CD4-positive, alpha-beta memory T cell (primary cell): Measurements from ENCODE around the gene PODXL. TPM values are rescaled to one million over a fixed set of nuclear protein-coding genes. Genes with fewer than 3 reads are reported as not detected.

ENCODE experiments used
- CTCF ChIA-PET: fragments of 350-600 bp; sonication (Branson Sonifier 250); formaldehyde crosslinking; loops from one replicate; lab custom pipeline; 2021; ENCODE audit warnings: inconsistent platforms; ENCODE audit not compliant: partially characterized antibody; lab: Charles Lee
- POLR2A ChIA-PET: fragments of 350-600 bp; sonication (Branson Sonifier 250); formaldehyde crosslinking; loops from one replicate; lab custom pipeline; 2021; ENCODE audit not compliant: partially characterized antibody; lab: Charles Lee
- DNase-seq, 5 donors: peaks; one replicate each; pipeline versions ENCODE4 v3.0.0 to v3.0.0-alpha.2; 2020 to 2022; ENCODE audit warnings: mixed read lengths in 1 of 5
- H3K27ac ChIP-seq: one replicate; pipeline ENCODE4 v1.7.0; 2013; ENCODE audit warnings: low read depth, low read length
- H3K27me3 ChIP-seq: 2 replicates; pipeline ENCODE4 v1.7.0; 2013; ENCODE audit warnings: mild to moderate bottlenecking, low read length, moderate library complexity; ENCODE audit not compliant: insufficient read depth
- H3K36me3 ChIP-seq: 2 replicates; pipeline ENCODE4 v1.7.0; 2013; ENCODE audit warnings: mild to moderate bottlenecking, low read length, moderate library complexity; ENCODE audit not compliant: insufficient read depth
- H3K4me1 ChIP-seq: 2 replicates; pipeline ENCODE4 v1.7.0; 2013; ENCODE audit warnings: mild to moderate bottlenecking, low read length, moderate library complexity; ENCODE audit not compliant: insufficient read depth
- H3K4me3 ChIP-seq, 2 donors: one replicate each; pipeline ENCODE4 v1.7.0; 2013; ENCODE audit warnings: low read length in 2 of 2, mild to moderate bottlenecking in 1 of 2
- H3K9me3 ChIP-seq, 2 donors: one replicate each; pipeline ENCODE4 v1.7.0; 2013; ENCODE audit warnings: low read length in 2 of 2, control low read depth in 1 of 2; ENCODE audit not compliant: control insufficient read depth in 1 of 2
- H3K27ac Mint-ChIP-seq, 7 donors: one replicate each; pipeline ENCODE4 v1.8.0; 2020 to 2021; ENCODE audit warnings: mixed read lengths in 7 of 7, mild to moderate bottlenecking in 6 of 7, inconsistent platforms in 3 of 7, moderate library complexity in 3 of 7
- H3K27me3 Mint-ChIP-seq, 2 donors: one replicate each; pipeline ENCODE4 v1.8.0; 2020 to 2021; ENCODE audit warnings: mixed read lengths in 2 of 2
- H3K36me3 Mint-ChIP-seq, 2 donors: one replicate each; pipeline ENCODE4 v1.8.0; 2020 to 2021; ENCODE audit warnings: mixed read lengths in 2 of 2, inconsistent platforms in 1 of 2, mild to moderate bottlenecking in 1 of 2
- H3K4me1 Mint-ChIP-seq, 4 donors: one replicate each; pipeline ENCODE4 v1.8.0; 2020 to 2021; ENCODE audit warnings: mixed read lengths in 4 of 4, mild to moderate bottlenecking in 1 of 4
- H3K4me3 Mint-ChIP-seq, 8 donors: one replicate each; pipeline ENCODE4 v1.8.0; 2020 to 2021; ENCODE audit warnings: mixed read lengths in 8 of 8, mild to moderate bottlenecking in 7 of 8, moderate library complexity in 6 of 8, inconsistent platforms in 3 of 8
- H3K9me3 Mint-ChIP-seq, 8 donors: one replicate each; pipeline ENCODE4 v1.8.0; 2020 to 2021; ENCODE audit warnings: mixed read lengths in 8 of 8, mild to moderate bottlenecking in 5 of 8, inconsistent platforms in 3 of 8, moderate library complexity in 1 of 8
- intact Hi-C: fragments of 100-400 bp; cut with micrococcal nuclease; formaldehyde crosslinking; loops from one replicate; pipeline ENCODE4 v1.15.1; 2023
- polyA plus RNA-seq, 2 donors: library from polyadenylated mRNA; unstranded; fragments of 300-500 nt; fragmentation: Illumina TruSeq; gene quantifications; one replicate each; pipeline ENCODE4 v1.2.3, GENCODE V29; 2021
- total RNA-seq, 2 experiments: library from RNA; stranded (reverse); gene quantifications; one replicate each; pipeline ENCODE4 v1.2.3, GENCODE V29; 2021

PODXL gene
- total and polyA plus RNA-seq, 4 experiments from 2014 or later, result 0.47 to 1.3 (median 1.2) TPM

- no peak overlapping the region for H3K27ac ChIP-seq
- ChIA-PET CTCF (interaction anchor here (1.2 kb wide), 1 partner anchor 100 kb away, joined by 3 read pairs; no protein-coding TSS in a partner anchor), POLR2A (no interaction called here)
- peaks cover 25% of the 10 kb centered on the region for H3K4me1 ChIP-seq
- H3K9me3 ChIP-seq, result no peaks in the 10 kb centered on the region
- Mint-ChIP-seq H3K27me3 (peaks cover 9 to 24% of the 10 kb centered on the region in 2 donors), H3K9me3 (no peaks in the 10 kb centered on the region), H3K4me3 (peak overlapping the region; percentile 73 to 91 (median 83)), H3K4me1 (peaks cover 12 to 24% (median 18%) of the 10 kb centered on the region in 4 donors), H3K27ac (no peak overlapping the region), H3K36me3 (no peaks in the 10 kb centered on the region)
- H3K36me3 ChIP-seq, result no peaks in the 10 kb centered on the region
- intact Hi-C loops, result no loop called here
- no peak for DNase-seq
- H3K4me3 ChIP-seq, result peak overlapping the region in 1 of 2 donors; percentile 50
- peaks cover 30% of the 10 kb centered on the region for H3K27me3 ChIP-seq
Observed at GRCh38 chr7:131554880-131555516, 1.4 kb downstream of the PODXL start.

- intact Hi-C loops, result no loop called here
- H3K9me3 Mint-ChIP-seq, result no peaks in the 10 kb centered on the region
- no peak for DNase-seq
- peaks cover 12 to 24% (median 18%) of the 10 kb centered on the region in 4 donors for H3K4me1 Mint-ChIP-seq
- H3K9me3 ChIP-seq, result no peaks in the 10 kb centered on the region
- POLR2A ChIA-PET, result no interaction called here
- H3K27ac ChIP-seq, result no peak overlapping the region
- H3K27ac Mint-ChIP-seq, result no peak overlapping the region
- CTCF ChIA-PET, result interaction anchor here (1.2 kb wide), 1 partner anchor 101 kb away, joined by 3 read pairs; no protein-coding TSS in a partner anchor
- H3K4me3 Mint-ChIP-seq, result peak overlapping the region in 1 of 8 donors; percentile 36
- peaks cover 7 to 22% of the 10 kb centered on the region in 2 donors for H3K27me3 Mint-ChIP-seq
- peaks cover 25% of the 10 kb centered on the region for H3K4me1 ChIP-seq
- H3K4me3 ChIP-seq, result no peak overlapping the region
- H3K36me3 Mint-ChIP-seq, result no peaks in the 10 kb centered on the region
- no peaks in the 10 kb centered on the region for H3K36me3 ChIP-seq
- peaks cover 28% of the 10 kb centered on the region for H3K27me3 ChIP-seq
Observed at GRCh38 chr7:131553931-131554330, 2.5 kb downstream of the PODXL start.

GRCh38 chr7:131552053-131552452 is 4.4 kb downstream of the PODXL start:
- Mint-ChIP-seq H3K27ac (no peak overlapping the region), H3K4me1 (peaks cover 5 to 13% (median 11%) of the 10 kb centered on the region in 4 donors), H3K9me3 (no peaks in the 10 kb centered on the region), H3K4me3 (no peak overlapping the region), H3K36me3 (no peaks in the 10 kb centered on the region), H3K27me3 (peaks cover 7 to 14% of the 10 kb centered on the region in 2 donors)
- peaks cover 12% of the 10 kb centered on the region for H3K27me3 ChIP-seq
- H3K9me3 ChIP-seq, result no peaks in the 10 kb centered on the region
- no peak overlapping the region for H3K4me3 ChIP-seq
- H3K27ac ChIP-seq, result no peak overlapping the region
- CTCF ChIA-PET, result no interaction called here
- intact Hi-C loops, result no loop called here
- POLR2A ChIA-PET, result no interaction called here
- no peak for DNase-seq
- H3K36me3 ChIP-seq, result no peaks in the 10 kb centered on the region
- peaks cover 14% of the 10 kb centered on the region for H3K4me1 ChIP-seq

- no peak overlapping the region for H3K4me3 ChIP-seq
- intact Hi-C loops, result no loop called here
- H3K9me3 Mint-ChIP-seq, result no peaks in the 10 kb centered on the region
- H3K27me3 ChIP-seq, result peaks cover 10% of the 10 kb centered on the region
- no peaks in the 10 kb centered on the region for H3K36me3 Mint-ChIP-seq
- ChIA-PET CTCF (interaction anchor here (1.5 kb wide), 1 partner anchor 44 kb away, joined by 4 read pairs; no protein-coding TSS in a partner anchor), POLR2A (no interaction called here)
- peaks cover 7 to 13% of the 10 kb centered on the region in 2 donors for H3K27me3 Mint-ChIP-seq
- H3K27ac Mint-ChIP-seq, result no peak overlapping the region
- peak overlapping the region in 1 of 8 donors; percentile 25 for H3K4me3 Mint-ChIP-seq
- H3K4me1 Mint-ChIP-seq, result peaks cover 4 to 13% (median 9%) of the 10 kb centered on the region in 4 donors
- DNase-seq, result no peak
- H3K9me3 ChIP-seq, result no peaks in the 10 kb centered on the region
- no peaks in the 10 kb centered on the region for H3K36me3 ChIP-seq
- H3K4me1 ChIP-seq, result peaks cover 10% of the 10 kb centered on the region
- H3K27ac ChIP-seq, result no peak overlapping the region
Observed at GRCh38 chr7:131550846-131551245, 5.6 kb downstream of the PODXL start.

GRCh38 chr7:131548371-131548770 is 8.1 kb downstream of the PODXL start:
- Histone ChIP-seq H3K9me3 (no peaks in the 10 kb centered on the region), H3K4me3 (no peak overlapping the region), H3K27ac (no peak overlapping the region), H3K4me1 (no peaks in the 10 kb centered on the region), H3K27me3 (no peaks in the 10 kb centered on the region), H3K36me3 (no peaks in the 10 kb centered on the region)
- no peak for DNase-seq
- no peaks in the 10 kb centered on the region for H3K36me3 Mint-ChIP-seq
- CTCF ChIA-PET, result interaction anchor here (1.2 to 2.3 kb wide), 3 partner anchors 13 to 76 kb away, joined by 4 to 5 read pairs (median 5); no protein-coding TSS in a partner anchor
- H3K27ac Mint-ChIP-seq, result no peak overlapping the region
- H3K9me3 Mint-ChIP-seq, result no peaks in the 10 kb centered on the region
- peaks cover 0 to 8% (median 5%) of the 10 kb centered on the region in 4 donors for H3K4me1 Mint-ChIP-seq
- peaks cover 0 to 10% of the 10 kb centered on the region in 2 donors for H3K27me3 Mint-ChIP-seq
- intact Hi-C loops, result loop anchor here (5.0 kb wide), 1 partner anchor 104 kb away; no protein-coding TSS in a partner anchor
- POLR2A ChIA-PET, result no interaction called here
- H3K4me3 Mint-ChIP-seq, result no peak overlapping the region

GRCh38 chr7:131547589-131547988 is 8.8 kb downstream of the PODXL start:
- Histone ChIP-seq H3K4me3 (no peak overlapping the region), H3K4me1 (no peaks in the 10 kb centered on the region), H3K9me3 (no peaks in the 10 kb centered on the region), H3K27ac (no peak overlapping the region), H3K36me3 (no peaks in the 10 kb centered on the region), H3K27me3 (no peaks in the 10 kb centered on the region)
- DNase-seq, result no peak
- CTCF ChIA-PET, result interaction anchor here (1.2 to 2.3 kb wide), 3 partner anchors 12 to 77 kb away, joined by 4 to 5 read pairs (median 5); no protein-coding TSS in a partner anchor
- intact Hi-C loops, result loop anchor here (5.0 kb wide), 1 partner anchor 105 kb away; no protein-coding TSS in a partner anchor
- H3K4me1 Mint-ChIP-seq, result peaks cover 0 to 8% (median 5%) of the 10 kb centered on the region in 4 donors
- H3K4me3 Mint-ChIP-seq, result no peak overlapping the region
- POLR2A ChIA-PET, result no interaction called here
- H3K27me3 Mint-ChIP-seq, result peaks cover 0 to 5% of the 10 kb centered on the region in 2 donors
- no peaks in the 10 kb centered on the region for H3K36me3 Mint-ChIP-seq
- no peak overlapping the region for H3K27ac Mint-ChIP-seq
- no peaks in the 10 kb centered on the region for H3K9me3 Mint-ChIP-seq

- DNase-seq, result peak; percentile 25 to 53 (median 32)
Observed at GRCh38 chr7:131546583-131547141, 9.8 kb downstream of the PODXL start.

More at GRCh38 chr7:131546583-131547141, 9.8 kb downstream of the PODXL start:
- Mint-ChIP-seq H3K4me3 (no peak overlapping the region), H3K9me3 (no peaks in the 10 kb centered on the region), H3K36me3 (no peaks in the 10 kb centered on the region), H3K4me1 (peaks cover 0 to 8% (median 5%) of the 10 kb centered on the region in 4 donors), H3K27ac (no peak overlapping the region), H3K27me3 (peaks cover 0 to 3% of the 10 kb centered on the region in 2 donors)
- intact Hi-C loops, result loop anchor here (5.0 kb wide), 1 partner anchor 106 kb away; no protein-coding TSS in a partner anchor
- Histone ChIP-seq H3K27me3 (no peaks in the 10 kb centered on the region), H3K4me3 (no peak overlapping the region), H3K36me3 (no peaks in the 10 kb centered on the region), H3K27ac (no peak overlapping the region), H3K4me1 (no peaks in the 10 kb centered on the region), H3K9me3 (no peaks in the 10 kb centered on the region)
- CTCF ChIA-PET, result interaction anchor here (0.7 to 2.2 kb wide), 3 partner anchors 12 to 78 kb away, joined by 5 to 9 read pairs (median 5); no protein-coding TSS in a partner anchor
- POLR2A ChIA-PET, result no interaction called here
